Transverse colon (tissue), 4 donors: Measurements from ENCODE around the gene LRRC61. TPM values are rescaled to one million over a fixed set of nuclear protein-coding genes. Genes with fewer than 3 reads are reported as not detected.
"Not testable (repeated sequence)": the region's sequence is repeated elsewhere in the genome, so short reads cannot be mapped to it uniquely, and the experiment has no call there.

ENCODE experiments used
- DNase-seq: peaks from one replicate; pipeline ENCODE4 v3.0.0-alpha.2; 2019
- H3K27ac ChIP-seq, 4 donors: fragments of 200-600 bp; sonication (generic); 2 replicates each; pipeline ENCODE4 v1.5.1; 2016 to 2018; ENCODE audit warnings: inconsistent platforms in 4 of 4
- H3K27me3 ChIP-seq: fragments of 200-600 bp; sonication (generic); 2 replicates; pipeline ENCODE4 v1.5.1; 2017; ENCODE audit warnings: inconsistent platforms
- H3K36me3 ChIP-seq, 4 donors: fragments of 200-600 bp; sonication (generic); 2 replicates each; pipeline ENCODE4 v1.5.1; 2017 to 2019; ENCODE audit warnings: inconsistent platforms in 4 of 4
- H3K4me1 ChIP-seq, 4 donors: fragments of 200-600 bp; sonication (generic); 2 replicates each; pipeline ENCODE4 v1.5.1; 2017 to 2020; ENCODE audit warnings: inconsistent platforms in 4 of 4
- H3K4me3 ChIP-seq, 4 donors: fragments of 200-600 bp; sonication (generic); 1 replicate in 1 of 4; 2 replicates in 3 of 4; pipeline versions ENCODE4 v1.5.1 to v1.6.1; 2017 to 2019; ENCODE audit warnings: inconsistent platforms in 4 of 4
- H3K9me3 ChIP-seq, 2 donors: fragments of 200-600 bp; sonication (generic); 2 replicates each; pipeline ENCODE4 v1.5.1; 2017 to 2019; ENCODE audit warnings: inconsistent platforms in 2 of 2
- CTCF ChIP-seq, 5 experiments: fragments of 200-600 bp in 3 of 5; fragments of 450-650 bp in 2 of 5; sonication (generic) in 3 of 5; IDR thresholded peaks; 1 replicate in 2 of 5; 2 replicates in 3 of 5; pipeline ENCODE4 v1.5.1; 2016 to 2017; ENCODE audit warnings: antibody characterized with exemption in 5 of 5, inconsistent platforms in 3 of 5, mild to moderate bottlenecking in 2 of 5, moderate library complexity in 1 of 5
- EP300 ChIP-seq: sonication (generic); formaldehyde crosslinking; IDR thresholded peaks from one replicate; pipeline ENCODE4 v1.6.1; 2017; ENCODE audit warnings: antibody characterized with exemption, low read depth
- POLR2A ChIP-seq: fragments of 450-650 bp; IDR thresholded peaks from one replicate; pipeline ENCODE4 v1.6.1; 2016; ENCODE audit warnings: antibody characterized with exemption, mild to moderate bottlenecking, moderate library complexity
- POLR2AphosphoS5 ChIP-seq, 3 donors: sonication (generic); formaldehyde crosslinking; IDR thresholded peaks; one replicate each; pipeline ENCODE4 v1.6.1; 2016; ENCODE audit warnings: antibody characterized with exemption in 3 of 3
- WGBS, 2 donors: methylation state at CpG; one replicate each; pipeline ENCODE4 v1.1.5; 2018; ENCODE audit warnings: low coverage in 1 of 2; 5-methylcytosine and 5-hydroxymethylcytosine counted together
- in situ Hi-C, 4 donors: fragments of 200-750 bp; cut with MboI; loops; one replicate each; pipeline versions ENCODE4 v1.15.0 to v1.15.1; 2017; ENCODE audit warnings: low sequenced_read_pairs in 3 of 4, low pct_ligation_motif_present in 1 of 4, low pct_unique_long_range_greater_than_20kb in 1 of 4
- intact Hi-C: fragments of 100-400 bp; cut with DNase I; formaldehyde crosslinking; loops from one replicate; pipeline ENCODE4 v1.15.1; 2023; ENCODE audit warnings: low total_unique reads
- total RNA-seq, 4 donors: library from RNA; depleted of rRNA; stranded (reverse); fragments of >200 nt; gene quantifications; one replicate each; pipeline ENCODE4 v1.1.0, GENCODE V29; 2016

The LRRC61 gene
- total RNA-seq, 4 donors from 2014 or later: 1.4 to 55.4 (median 17.2) TPM

GRCh38 chr7:150383710-150384397 lies 60.7 kb downstream of the LRRC61 start:
- 60% methylated on average over 15 of the region's 22 CpGs; no CpG with 5 or more reads in 1 of the 2 donors for WGBS, 2 donors
- Histone ChIP-seq H3K27me3 (no peaks in the 10 kb centered on the region), H3K4me3 (no peak overlapping the region), H3K36me3 (no peaks in the 10 kb centered on the region), H3K4me1 (peaks cover 29 to 79% (median 67%) of the 10 kb centered on the region in 4 donors), H3K9me3 (no peaks in the 10 kb centered on the region), H3K27ac (peak overlapping the region; percentile 63 to 99 (median 86))
- DNase-seq: peak; percentile 87
- peak in 1 of 5 experiments; percentile 13 for TF ChIP-seq CTCF (IDR thresholded peaks at IDR 0.05)
- peak; percentile 52 to 77 (median 75) for TF ChIP-seq POLR2AphosphoS5 (IDR thresholded peaks at IDR 0.05)
- TF ChIP-seq EP300: no peak
- peak; percentile 80 for TF ChIP-seq POLR2A
- intact Hi-C loops (no loop called here), in situ Hi-C loops (no loop called here)

- no peaks in the 10 kb centered on the region for H3K36me3 ChIP-seq
- TF ChIP-seq POLR2A (no peak), POLR2AphosphoS5 (IDR thresholded peaks at IDR 0.05) (no peak), CTCF (IDR thresholded peaks at IDR 0.05) (no peak), EP300 (no peak)
- no peak overlapping the region for H3K4me3 ChIP-seq
- peak overlapping the region; percentile 63 to 99 (median 86) for H3K27ac ChIP-seq
- 50 to 60% methylated on average over 1 to 15 of the region's 15 CpGs for WGBS, 2 donors
- DNase-seq: no peak
- H3K4me1 ChIP-seq: peaks cover 29 to 84% (median 71%) of the 10 kb centered on the region in 4 donors
- no peaks in the 10 kb centered on the region for H3K9me3 ChIP-seq
- intact Hi-C loops (no loop called here), in situ Hi-C loops (no loop called here)
- H3K27me3 ChIP-seq: no peaks in the 10 kb centered on the region
Observed at GRCh38 chr7:150384406-150385301, 61.5 kb downstream of the LRRC61 start.

GRCh38 chr7:150385302-150385723 lies 62.2 kb downstream of the LRRC61 start:
- Histone ChIP-seq H3K9me3 (no peaks in the 10 kb centered on the region), H3K4me3 (no peak overlapping the region), H3K4me1 (peaks cover 28 to 77% (median 64%) of the 10 kb centered on the region in 4 donors), H3K27me3 (no peaks in the 10 kb centered on the region), H3K36me3 (no peaks in the 10 kb centered on the region), H3K27ac (peak overlapping the region; percentile 63 to 99 (median 86))
- intact Hi-C loops: no loop called here
- no peak for TF ChIP-seq POLR2AphosphoS5 (IDR thresholded peaks at IDR 0.05)
- no peak for TF ChIP-seq POLR2A
- TF ChIP-seq EP300: no peak
- TF ChIP-seq CTCF (IDR thresholded peaks at IDR 0.05): no peak
- in situ Hi-C loops: no loop called here
- no peak for DNase-seq
- 49 to 64% methylated on average over 4 to 14 of the region's 14 CpGs for WGBS, 2 donors

GRCh38 chr7:150385884-150386283 lies 62.7 kb downstream of the LRRC61 start:
- H3K4me3 ChIP-seq, intact Hi-C loops, H3K36me3 ChIP-seq, DNase-seq, H3K9me3 ChIP-seq, H3K27me3 ChIP-seq, in situ Hi-C loops: not testable (repeated sequence)
- peak overlapping the region; percentile 3 to 99 (median 78) for H3K27ac ChIP-seq
- peaks cover 22 to 72% (median 59%) of the 10 kb centered on the region in 4 donors for H3K4me1 ChIP-seq
- 35 to 46% methylated on average over 6 of the region's 6 CpGs for WGBS, 2 donors

Other genes starting within 250 kb of the LRRC61 start
- 10 to 100 TPM; 19.9 to 71.1 (median 42.7) TPM for gene ACTR3C, start 190 bp downstream of the LRRC61 start, total RNA-seq
- 100 to 1,000 TPM in 2 of 4 donors, 10 to 100 TPM in 2; 84.2 to 124 (median 102) TPM for gene RARRES2, start 18.3 kb downstream of the LRRC61 start, total RNA-seq
- 100 to 1,000 TPM; 182 to 414 (median 247) TPM for gene REPIN1, start 45.5 kb downstream of the LRRC61 start, total RNA-seq
- gene ZNF775, start 56.0 kb downstream of the LRRC61 start, total RNA-seq: 10 to 100 TPM in 3 of 4 donors, 1 to 10 TPM in 1; 8.9 to 75.2 (median 15.2) TPM
- 1 to 10 TPM; 1.5 to 4.3 (median 2.9) TPM for gene GIMAP8, start 127.3 kb downstream of the LRRC61 start, total RNA-seq
- gene GIMAP7, start 191.5 kb downstream of the LRRC61 start, total RNA-seq: 10 to 100 TPM in 1 of 4 donors, 1 to 10 TPM in 2, under 1 TPM in 1; 1.00 to 11.9 (median 6.1) TPM
- gene GIMAP4, start 244.0 kb downstream of the LRRC61 start, total RNA-seq: 10 to 100 TPM in 3 of 4 donors, 1 to 10 TPM in 1; 7.1 to 37.6 (median 15.7) TPM